SU-DHL-6 (cell line): Measurements from ENCODE around the gene DISP3.

Source experiments
- H2AFZ ChIP-seq: fragments of 200-600 bp; sonication (generic); 2 replicates; pipeline ENCODE4 v1.6.1; 2014; ENCODE audit warnings: low read depth, mild to moderate bottlenecking, moderate library complexity, mixed read lengths, antibody characterized with exemption, low read length; ENCODE audit not compliant: severe bottlenecking
- H3F3A ChIP-seq: fragments of 200-600 bp; shearing (Covaris generic); 2 replicates; pipeline ENCODE4 v1.6.0; 2016; ENCODE audit warnings: antibody characterized with exemption, mild to moderate bottlenecking; ENCODE audit not compliant: insufficient read depth
- H3K27ac ChIP-seq: fragments of 200-600 bp; sonication (generic); 2 replicates; pipeline ENCODE4 v1.5.1; 2016; ENCODE audit warnings: low read depth, mild to moderate bottlenecking, low read length, moderate library complexity, mixed read lengths
- H3K27me3 ChIP-seq: fragments of 200-600 bp; sonication (generic), shearing (Covaris generic); 2 replicates; pipeline ENCODE4 v1.6.0; 2014; ENCODE audit warnings: mild to moderate bottlenecking, low read length
- H3K36me3 ChIP-seq: fragments of 200-600 bp; sonication (generic); 2 replicates; pipeline ENCODE4 v1.6.1; 2014; ENCODE audit warnings: mild to moderate bottlenecking, low read length, mixed read lengths
- H3K4me2 ChIP-seq: fragments of 300-600, 200-600 bp; shearing (Covaris generic), sonication (generic); 2 replicates; pipeline ENCODE4 v1.6.0; 2014; ENCODE audit warnings: low read length, low read depth, mild to moderate bottlenecking; ENCODE audit not compliant: poor library complexity, severe bottlenecking
- H3K4me3 ChIP-seq: fragments of 200-600 bp; sonication (generic); 2 replicates; pipeline ENCODE4 v1.5.1; 2014; ENCODE audit warnings: antibody characterized with exemption, low read length, mild to moderate bottlenecking, mixed read lengths; ENCODE audit not compliant: insufficient read depth, poor library complexity, severe bottlenecking
- H3K79me2 ChIP-seq: fragments of 200-600 bp; sonication (generic); 2 replicates; pipeline ENCODE4 v1.6.1; 2014; ENCODE audit warnings: mild to moderate bottlenecking, low read length, moderate library complexity; ENCODE audit not compliant: insufficient read depth
- H3K9ac ChIP-seq: fragments of 200-600 bp; sonication (generic); 2 replicates; pipeline ENCODE4 v1.7.0; 2014; ENCODE audit warnings: mild to moderate bottlenecking, low read length
- H3K9me2 ChIP-seq: fragments of 200-600 bp; sonication (generic); replicated peaks from 2 replicates; pipeline ENCODE4 v1.6.1; 2014; ENCODE audit warnings: low read length; ENCODE audit not compliant: insufficient read depth
- H3K9me3 ChIP-seq: fragments of 200-600 bp; sonication (generic); 2 replicates; pipeline ENCODE4 v1.6.1; 2014; ENCODE audit warnings: low read length, mixed read lengths; ENCODE audit not compliant: insufficient read depth
- H4K20me1 ChIP-seq: fragments of 200-600 bp; sonication (generic); 2 replicates; pipeline ENCODE4 v1.6.1; 2014; ENCODE audit warnings: low read depth, mild to moderate bottlenecking, antibody characterized with exemption, low read length, moderate library complexity, mixed read lengths
- EZH2phosphoT487 ChIP-seq: fragments of 200-600 bp; sonication (generic), shearing (Covaris generic); conservative IDR thresholded peaks from 2 replicates; pipeline ENCODE4 v1.6.1; 2018; ENCODE audit warnings: mild to moderate bottlenecking, antibody characterized with exemption, low read length, moderate library complexity, mixed read lengths
- TF ChIP-seq, protein P1 (sequence below): fragments of 200-600 bp; sonication (generic); IDR thresholded peaks from one replicate; pipeline ENCODE4 v1.5.1; 2017; ENCODE audit warnings: antibody characterized with exemption, mild to moderate bottlenecking, low read length, moderate library complexity; ENCODE audit not compliant: insufficient read depth, poor library complexity, severe bottlenecking

The DISP3 gene

GRCh38 chr1:11520531-11521233, 41.7 kb downstream of the DISP3 start:
- Histone ChIP-seq H2AFZ (no peak overlapping the region), H3K9ac (no peak overlapping the region), H3K4me2 (no peak overlapping the region), H3K79me2 (no peaks in the 10 kb centered on the region), H3F3A (no peaks in the 10 kb centered on the region), H3K36me3 (no peaks in the 10 kb centered on the region), H3K4me3 (no peak overlapping the region), H3K9me2 (no peaks in the 10 kb centered on the region), H3K9me3 (no peaks in the 10 kb centered on the region), H3K27ac (no peak overlapping the region), H3K27me3 (no peaks in the 10 kb centered on the region), H4K20me1 (no peaks in the 10 kb centered on the region)
- TF ChIP-seq, protein P1, sequence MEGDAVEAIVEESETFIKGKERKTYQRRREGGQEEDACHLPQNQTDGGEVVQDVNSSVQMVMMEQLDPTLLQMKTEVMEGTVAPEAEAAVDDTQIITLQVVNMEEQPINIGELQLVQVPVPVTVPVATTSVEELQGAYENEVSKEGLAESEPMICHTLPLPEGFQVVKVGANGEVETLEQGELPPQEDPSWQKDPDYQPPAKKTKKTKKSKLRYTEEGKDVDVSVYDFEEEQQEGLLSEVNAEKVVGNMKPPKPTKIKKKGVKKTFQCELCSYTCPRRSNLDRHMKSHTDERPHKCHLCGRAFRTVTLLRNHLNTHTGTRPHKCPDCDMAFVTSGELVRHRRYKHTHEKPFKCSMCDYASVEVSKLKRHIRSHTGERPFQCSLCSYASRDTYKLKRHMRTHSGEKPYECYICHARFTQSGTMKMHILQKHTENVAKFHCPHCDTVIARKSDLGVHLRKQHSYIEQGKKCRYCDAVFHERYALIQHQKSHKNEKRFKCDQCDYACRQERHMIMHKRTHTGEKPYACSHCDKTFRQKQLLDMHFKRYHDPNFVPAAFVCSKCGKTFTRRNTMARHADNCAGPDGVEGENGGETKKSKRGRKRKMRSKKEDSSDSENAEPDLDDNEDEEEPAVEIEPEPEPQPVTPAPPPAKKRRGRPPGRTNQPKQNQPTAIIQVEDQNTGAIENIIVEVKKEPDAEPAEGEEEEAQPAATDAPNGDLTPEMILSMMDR: no peak
- TF ChIP-seq EZH2phosphoT487: no peak

- H3K9me3 ChIP-seq: no peaks in the 10 kb centered on the region
- no peak overlapping the region for H3K4me2 ChIP-seq
- no peaks in the 10 kb centered on the region for H3K79me2 ChIP-seq
- no peaks in the 10 kb centered on the region for H3F3A ChIP-seq
- H3K27ac ChIP-seq: no peak overlapping the region
- no peak overlapping the region for H2AFZ ChIP-seq
- H3K27me3 ChIP-seq: no peaks in the 10 kb centered on the region
- TF ChIP-seq, protein P1: no peak
- no peak for TF ChIP-seq EZH2phosphoT487
- no peak overlapping the region for H3K9ac ChIP-seq
- H4K20me1 ChIP-seq: no peaks in the 10 kb centered on the region
- no peak overlapping the region for H3K4me3 ChIP-seq
- H3K36me3 ChIP-seq: no peaks in the 10 kb centered on the region
- H3K9me2 ChIP-seq: no peaks in the 10 kb centered on the region
These were observed 42.8 kb downstream of the DISP3 start for GRCh38 chr1:11521582-11522399.

DNA sequence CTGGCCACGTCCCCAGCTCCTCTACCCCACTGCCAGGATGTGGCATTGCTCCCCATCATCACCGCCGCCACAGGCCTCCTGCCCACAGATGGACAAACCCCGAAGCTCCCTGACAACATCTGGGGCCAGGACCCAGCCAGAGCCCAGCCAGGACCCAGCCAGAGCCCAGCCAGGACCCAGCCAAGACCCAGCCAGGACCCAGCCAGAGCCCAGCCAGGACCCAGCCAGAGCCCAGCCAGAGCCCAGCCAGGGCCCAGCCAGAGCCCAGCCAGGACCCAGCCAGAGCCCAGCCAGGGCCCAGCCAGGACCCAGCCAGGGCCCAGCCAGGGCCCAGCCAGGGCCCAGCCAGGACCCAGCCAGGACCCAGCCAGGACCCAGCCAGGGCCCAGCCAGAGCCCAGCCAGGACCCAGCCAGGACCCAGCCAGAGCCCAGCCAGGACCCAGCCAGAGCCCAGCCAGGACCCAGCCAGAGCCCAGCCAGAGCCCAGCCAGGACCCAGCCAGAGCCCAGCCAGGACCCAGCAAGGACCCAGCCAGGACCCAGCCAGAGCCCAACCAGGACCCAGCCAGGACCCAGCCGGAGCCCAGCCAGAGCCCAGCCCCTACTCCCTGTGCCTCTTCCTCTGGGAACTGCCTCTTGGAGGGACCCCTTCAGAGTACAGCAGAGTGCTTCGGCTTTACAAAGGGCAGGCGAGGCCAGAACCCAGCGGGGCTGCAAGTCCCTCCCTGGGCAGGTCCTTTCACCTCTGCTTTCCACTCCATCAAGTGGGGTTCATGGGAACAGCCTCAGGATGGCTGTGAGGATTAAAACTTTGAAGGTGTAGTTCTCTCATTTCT, 43.7 kb downstream of the DISP3 start:
- Histone ChIP-seq H4K20me1 (no peaks in the 10 kb centered on the region), H3K9ac (no peak overlapping the region), H3K9me3 (no peaks in the 10 kb centered on the region), H3K27ac (no peak overlapping the region), H3K9me2 (no peaks in the 10 kb centered on the region), H3K27me3 (no peaks in the 10 kb centered on the region), H3F3A (no peaks in the 10 kb centered on the region), H3K4me2 (no peak overlapping the region), H3K4me3 (no peak overlapping the region), H3K79me2 (no peaks in the 10 kb centered on the region), H3K36me3 (no peaks in the 10 kb centered on the region), H2AFZ (no peak overlapping the region)
- TF ChIP-seq, protein P1: no peak
- no peak for TF ChIP-seq EZH2phosphoT487
